HepG2 (cell line): Measurements from ENCODE around the gene TARBP2. TPM values are rescaled to one million over a fixed set of nuclear protein-coding genes. Genes with fewer than 3 reads are reported as not detected.

Source experiments
- CREB1 ChIP-seq, 2 experiments: fragments of 450-650 bp in 1 of 2; IDR thresholded peaks; 2 replicates each; pipeline ENCODE4 v1.6.1; 2016 to 2017; ENCODE audit warnings: control low read depth in 1 of 2, mild to moderate bottlenecking in 1 of 2, missing compliant biosample characterization in 1 of 2, missing genetic modification characterization in 1 of 2
- EEA1 ChIP-seq: sonication (generic); formaldehyde crosslinking; IDR thresholded peaks from 2 replicates; pipeline ENCODE4 v1.5.1; 2020; ENCODE audit warnings: mild to moderate bottlenecking, missing genetic modification reagents, borderline replicate concordance
- FOXC1 ChIP-seq: sonication (generic); formaldehyde crosslinking; IDR thresholded peaks from 2 replicates; pipeline ENCODE4 v1.8.0; 2022; ENCODE audit warnings: mild to moderate bottlenecking, missing genetic modification reagents, borderline replicate concordance
- PCBP1 ChIP-seq: fragments of 200-400 bp; formaldehyde crosslinking; IDR thresholded peaks from 2 replicates; pipeline ENCODE4 v1.6.1; 2017; ENCODE audit warnings: mild to moderate bottlenecking, low read depth, low read length, borderline replicate concordance
- SMAD3 ChIP-seq: sonication (generic); formaldehyde crosslinking; IDR thresholded peaks from 2 replicates; pipeline ENCODE4 v1.4.0; 2020; ENCODE audit warnings: missing genetic modification reagents
- SP1 ChIP-seq, 2 experiments: fragments of 450-650 bp in 1 of 2; sonication (generic) in 1 of 2; formaldehyde crosslinking in 1 of 2; IDR thresholded peaks; 2 replicates each; pipeline versions ENCODE4 v1.4.0 to v1.6.1; 2016 to 2020; ENCODE audit warnings: missing genetic modification reagents in 1 of 2
- ZFYVE20 ChIP-seq: sonication (generic); formaldehyde crosslinking; IDR thresholded peaks from 2 replicates; pipeline ENCODE4 v1.8.0; 2023; ENCODE audit warnings: low read depth, mild to moderate bottlenecking, moderate library complexity, missing genetic modification reagents, borderline replicate concordance
- ZNF354B ChIP-seq: sonication (generic); formaldehyde crosslinking; IDR thresholded peaks from 2 replicates; pipeline ENCODE4 v1.8.0; 2022; ENCODE audit warnings: mild to moderate bottlenecking, missing genetic modification reagents
- ZNF441 ChIP-seq: sonication (generic); formaldehyde crosslinking; IDR thresholded peaks from 2 replicates; pipeline ENCODE4 v1.7.0; 2021; ENCODE audit warnings: missing genetic modification reagents, borderline replicate concordance
- ZNF546 ChIP-seq: sonication (generic); formaldehyde crosslinking; conservative IDR thresholded peaks from 2 replicates; pipeline ENCODE4 v1.8.1; 2023; ENCODE audit warnings: mild to moderate bottlenecking, missing genetic modification reagents
- ZNF556 ChIP-seq: sonication (generic); formaldehyde crosslinking; IDR thresholded peaks from 2 replicates; pipeline ENCODE4 v1.4.0; 2020; ENCODE audit warnings: mild to moderate bottlenecking, missing genetic modification reagents, borderline replicate concordance
- ZNF703 ChIP-seq: sonication (generic); formaldehyde crosslinking; IDR thresholded peaks from 2 replicates; pipeline ENCODE4 v1.5.1; 2020; ENCODE audit warnings: missing genetic modification reagents, mild to moderate bottlenecking, moderate library complexity, borderline replicate concordance
- ZNF777 ChIP-seq: sonication (generic); formaldehyde crosslinking; IDR thresholded peaks from 2 replicates; pipeline ENCODE4 v1.4.0; 2020; ENCODE audit warnings: missing genetic modification reagents
- ZNF891 ChIP-seq: sonication (generic); formaldehyde crosslinking; IDR thresholded peaks from 2 replicates; pipeline ENCODE4 v1.5.0; 2020; ENCODE audit warnings: mild to moderate bottlenecking, missing genetic modification reagents
- polyA plus RNA-seq, 8 experiments: library from polyadenylated mRNA; depleted of rRNA in 3 of 8; stranded (reverse) in 7 of 8; unstranded in 1 of 8; fragments of >200 nt; fragmentation: Illumina TruSeq in 4 of 8; extraction: Trizol in 4 of 8; gene quantifications; 2 replicates each; pipeline versions ENCODE4 v1.2.1 to v1.2.3, GENCODE V29; 2011 to 2016; ENCODE audit warnings: low read depth in 4 of 8, missing spikeins in 1 of 8, mixed read lengths in 1 of 8; ENCODE audit not compliant: insufficient read depth in 1 of 8
- total RNA-seq, 5 experiments: library from RNA; depleted of rRNA; stranded (reverse); fragments of >200 nt; fragmentation: Illumina TruSeq; extraction: Trizol; gene quantifications; 2 replicates each; pipeline ENCODE4 v1.2.3, GENCODE V29; 2016; ENCODE audit warnings: low read depth in 1 of 5
- TF ChIP-seq, protein P1 (sequence below): sonication (generic); formaldehyde crosslinking; IDR thresholded peaks from 2 replicates; pipeline ENCODE4 v1.5.0; 2020; ENCODE audit warnings: mild to moderate bottlenecking, missing genetic modification reagents
- TF ChIP-seq, protein P2 (sequence below): sonication (generic); formaldehyde crosslinking; IDR thresholded peaks from 2 replicates; pipeline ENCODE4 v1.9.0; 2022; ENCODE audit warnings: missing genetic modification reagents, mild to moderate bottlenecking, borderline replicate concordance
- TF ChIP-seq, protein P3 (sequence below): sonication (generic); formaldehyde crosslinking; IDR thresholded peaks from 2 replicates; pipeline ENCODE4 v1.4.0; 2020; ENCODE audit warnings: mild to moderate bottlenecking, missing genetic modification reagents
- TF ChIP-seq, protein P4 (sequence below): IDR thresholded peaks from 2 replicates; pipeline ENCODE4 v1.6.1; 2016; ENCODE audit warnings: low read depth, borderline replicate concordance

TARBP2 gene
- total and polyA plus RNA-seq, 2 of the 13 experiments (the other 11 are each of a cell fraction or from before 2014, with no cell fraction given) = 47.0 to 55.5 TPM

DNA sequence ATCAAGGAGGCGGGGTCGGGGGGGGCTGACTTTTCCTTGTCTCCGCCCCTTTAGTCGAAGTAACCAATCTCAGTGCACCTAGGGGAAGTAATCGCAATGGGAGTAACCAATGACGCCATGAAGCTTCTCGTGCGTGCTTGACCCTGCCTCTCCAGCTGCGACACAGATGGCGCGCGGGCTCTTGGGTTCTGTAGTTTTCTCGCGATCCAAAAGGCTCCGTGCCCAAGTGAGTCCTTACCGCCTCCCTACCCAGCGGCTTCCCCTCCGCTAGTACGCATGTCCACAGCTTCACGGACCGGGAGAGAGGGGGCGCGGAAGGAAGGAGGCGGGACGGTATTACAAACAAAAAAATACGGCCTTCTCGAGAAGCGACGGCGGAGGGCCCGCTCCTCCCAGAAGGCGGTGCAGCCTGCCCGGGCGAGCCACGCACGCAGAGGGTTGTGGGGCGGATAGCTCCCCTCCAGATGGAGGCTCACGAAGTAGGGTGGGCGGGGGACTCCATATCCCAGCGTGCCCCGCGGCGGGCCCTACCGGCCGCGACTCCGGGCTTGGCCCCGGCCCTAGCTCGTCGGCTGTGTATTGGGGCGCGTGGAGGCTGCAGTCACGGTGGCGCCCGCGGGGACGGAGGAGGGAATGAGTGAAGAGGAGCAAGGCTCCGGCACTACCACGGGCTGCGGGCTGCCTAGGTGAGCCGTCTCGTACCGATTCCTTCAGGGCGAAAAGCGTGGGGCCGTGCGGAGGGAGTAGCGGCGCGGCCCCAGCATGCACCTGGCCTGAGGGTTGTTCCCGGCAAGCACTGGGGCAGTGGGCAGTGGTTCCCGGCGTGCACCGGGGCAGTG is at the start of gene TARBP2 (continued):
- TF ChIP-seq ZFYVE20 (CRISPR knock-in tag) (no peak), CREB1 (IDR thresholded peaks at IDR 0.05) (peak; percentile 89), CREB1 (CRISPR knock-in tag; IDR thresholded peaks at IDR 0.05) (peak; percentile 93), FOXC1 (CRISPR knock-in tag) (peak; percentile 87), ZNF441 (peak; percentile 54), SP1 (IDR thresholded peaks at IDR 0.05) (no peak), SP1 (CRISPR knock-in tag; IDR thresholded peaks at IDR 0.05) (peak; percentile 89), ZNF891 (CRISPR knock-in tag) (peak; percentile 95), PCBP1 (no peak), ZNF556 (CRISPR knock-in tag) (peak; percentile 16; the same call in 1 of the 2 replicates), SMAD3 (CRISPR knock-in tag) (peak; percentile 23; the same call in 1 of the 2 replicates), ZNF546 (CRISPR knock-in tag) (peak; percentile 80; the same call in 1 of the 2 replicates), ZNF777 (0 out of 2 replicates have a peak, but pooled peaks have one; percentile 69), EEA1 (CRISPR knock-in tag) (0 out of 2 replicates have a peak, but pooled peaks have one; percentile 63), ZNF703 (0 out of 2 replicates have a peak, but pooled peaks have one; percentile 76), ZNF354B (CRISPR knock-in tag) (0 out of 2 replicates have a peak, but pooled peaks have one; percentile 83)
- TF ChIP-seq, protein P1, sequence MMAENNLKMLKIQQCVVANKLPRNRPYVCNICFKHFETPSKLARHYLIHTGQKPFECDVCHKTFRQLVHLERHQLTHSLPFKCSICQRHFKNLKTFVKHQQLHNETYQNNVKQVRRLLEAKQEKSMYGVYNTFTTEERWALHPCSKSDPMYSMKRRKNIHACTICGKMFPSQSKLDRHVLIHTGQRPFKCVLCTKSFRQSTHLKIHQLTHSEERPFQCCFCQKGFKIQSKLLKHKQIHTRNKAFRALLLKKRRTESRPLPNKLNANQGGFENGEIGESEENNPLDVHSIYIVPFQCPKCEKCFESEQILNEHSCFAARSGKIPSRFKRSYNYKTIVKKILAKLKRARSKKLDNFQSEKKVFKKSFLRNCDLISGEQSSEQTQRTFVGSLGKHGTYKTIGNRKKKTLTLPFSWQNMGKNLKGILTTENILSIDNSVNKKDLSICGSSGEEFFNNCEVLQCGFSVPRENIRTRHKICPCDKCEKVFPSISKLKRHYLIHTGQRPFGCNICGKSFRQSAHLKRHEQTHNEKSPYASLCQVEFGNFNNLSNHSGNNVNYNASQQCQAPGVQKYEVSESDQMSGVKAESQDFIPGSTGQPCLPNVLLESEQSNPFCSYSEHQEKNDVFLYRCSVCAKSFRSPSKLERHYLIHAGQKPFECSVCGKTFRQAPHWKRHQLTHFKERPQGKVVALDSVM (CRISPR knock-in tag) = peak; percentile 51; the same call in 1 of the 2 replicates
- TF ChIP-seq, protein P2, sequence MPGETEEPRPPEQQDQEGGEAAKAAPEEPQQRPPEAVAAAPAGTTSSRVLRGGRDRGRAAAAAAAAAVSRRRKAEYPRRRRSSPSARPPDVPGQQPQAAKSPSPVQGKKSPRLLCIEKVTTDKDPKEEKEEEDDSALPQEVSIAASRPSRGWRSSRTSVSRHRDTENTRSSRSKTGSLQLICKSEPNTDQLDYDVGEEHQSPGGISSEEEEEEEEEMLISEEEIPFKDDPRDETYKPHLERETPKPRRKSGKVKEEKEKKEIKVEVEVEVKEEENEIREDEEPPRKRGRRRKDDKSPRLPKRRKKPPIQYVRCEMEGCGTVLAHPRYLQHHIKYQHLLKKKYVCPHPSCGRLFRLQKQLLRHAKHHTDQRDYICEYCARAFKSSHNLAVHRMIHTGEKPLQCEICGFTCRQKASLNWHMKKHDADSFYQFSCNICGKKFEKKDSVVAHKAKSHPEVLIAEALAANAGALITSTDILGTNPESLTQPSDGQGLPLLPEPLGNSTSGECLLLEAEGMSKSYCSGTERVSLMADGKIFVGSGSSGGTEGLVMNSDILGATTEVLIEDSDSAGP (CRISPR knock-in tag) = peak; percentile 85; the same call in 1 of the 2 replicates
- TF ChIP-seq, protein P3, sequence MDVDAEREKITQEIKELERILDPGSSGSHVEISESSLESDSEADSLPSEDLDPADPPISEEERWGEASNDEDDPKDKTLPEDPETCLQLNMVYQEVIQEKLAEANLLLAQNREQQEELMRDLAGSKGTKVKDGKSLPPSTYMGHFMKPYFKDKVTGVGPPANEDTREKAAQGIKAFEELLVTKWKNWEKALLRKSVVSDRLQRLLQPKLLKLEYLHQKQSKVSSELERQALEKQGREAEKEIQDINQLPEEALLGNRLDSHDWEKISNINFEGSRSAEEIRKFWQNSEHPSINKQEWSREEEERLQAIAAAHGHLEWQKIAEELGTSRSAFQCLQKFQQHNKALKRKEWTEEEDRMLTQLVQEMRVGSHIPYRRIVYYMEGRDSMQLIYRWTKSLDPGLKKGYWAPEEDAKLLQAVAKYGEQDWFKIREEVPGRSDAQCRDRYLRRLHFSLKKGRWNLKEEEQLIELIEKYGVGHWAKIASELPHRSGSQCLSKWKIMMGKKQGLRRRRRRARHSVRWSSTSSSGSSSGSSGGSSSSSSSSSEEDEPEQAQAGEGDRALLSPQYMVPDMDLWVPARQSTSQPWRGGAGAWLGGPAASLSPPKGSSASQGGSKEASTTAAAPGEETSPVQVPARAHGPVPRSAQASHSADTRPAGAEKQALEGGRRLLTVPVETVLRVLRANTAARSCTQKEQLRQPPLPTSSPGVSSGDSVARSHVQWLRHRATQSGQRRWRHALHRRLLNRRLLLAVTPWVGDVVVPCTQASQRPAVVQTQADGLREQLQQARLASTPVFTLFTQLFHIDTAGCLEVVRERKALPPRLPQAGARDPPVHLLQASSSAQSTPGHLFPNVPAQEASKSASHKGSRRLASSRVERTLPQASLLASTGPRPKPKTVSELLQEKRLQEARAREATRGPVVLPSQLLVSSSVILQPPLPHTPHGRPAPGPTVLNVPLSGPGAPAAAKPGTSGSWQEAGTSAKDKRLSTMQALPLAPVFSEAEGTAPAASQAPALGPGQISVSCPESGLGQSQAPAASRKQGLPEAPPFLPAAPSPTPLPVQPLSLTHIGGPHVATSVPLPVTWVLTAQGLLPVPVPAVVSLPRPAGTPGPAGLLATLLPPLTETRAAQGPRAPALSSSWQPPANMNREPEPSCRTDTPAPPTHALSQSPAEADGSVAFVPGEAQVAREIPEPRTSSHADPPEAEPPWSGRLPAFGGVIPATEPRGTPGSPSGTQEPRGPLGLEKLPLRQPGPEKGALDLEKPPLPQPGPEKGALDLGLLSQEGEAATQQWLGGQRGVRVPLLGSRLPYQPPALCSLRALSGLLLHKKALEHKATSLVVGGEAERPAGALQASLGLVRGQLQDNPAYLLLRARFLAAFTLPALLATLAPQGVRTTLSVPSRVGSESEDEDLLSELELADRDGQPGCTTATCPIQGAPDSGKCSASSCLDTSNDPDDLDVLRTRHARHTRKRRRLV = peak; percentile 94
- TF ChIP-seq, protein P4, sequence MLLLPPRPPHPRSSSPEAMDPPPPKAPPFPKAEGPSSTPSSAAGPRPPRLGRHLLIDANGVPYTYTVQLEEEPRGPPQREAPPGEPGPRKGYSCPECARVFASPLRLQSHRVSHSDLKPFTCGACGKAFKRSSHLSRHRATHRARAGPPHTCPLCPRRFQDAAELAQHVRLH = no peak; the same call in 1 of the 2 replicates
